Raji (cell line): ENCODE results near the gene LGALS1.

Experiments
- POLR2A ChIP-seq: IDR thresholded peaks from 2 replicates; pipeline ENCODE4 v1.6.1; 2011; ENCODE audit warnings: low read depth, low read length, control low read depth; ENCODE audit not compliant: insufficient read depth

The LGALS1 gene

GRCh38 chr22:37690901-37691504, 15.6 kb downstream of the LGALS1 start:
- no peak for TF ChIP-seq POLR2A

GRCh38 chr22:37692627-37693285, 17.3 kb downstream of the LGALS1 start:
- no peak for TF ChIP-seq POLR2A

GRCh38 chr22:37696657-37697537, 21.5 kb downstream of the LGALS1 start, which contains the start of gene TRIOBP:
Gene TRIOBP, plus strand, starts transcription at chr22:37697048. Its CDS starts 4,318 bp downstream, at chr22:37701366.
- TF ChIP-seq POLR2A: no peak

GRCh38 chr22:37697538-37697835, 22.1 kb downstream of the LGALS1 start:
- no peak for TF ChIP-seq POLR2A

GRCh38 chr22:37701141-37701786, 25.8 kb downstream of the LGALS1 start:
- no peak for TF ChIP-seq POLR2A

GRCh38 chr22:37703906-37704305, 28.5 kb downstream of the LGALS1 start:
- no peak for TF ChIP-seq POLR2A

GRCh38 chr22:37704645-37705044, 29.2 kb downstream of the LGALS1 start:
- no peak for TF ChIP-seq POLR2A

- no peak for TF ChIP-seq POLR2A
Measured at GRCh38 chr22:37705205-37705604, 29.8 kb downstream of the LGALS1 start.

- no peak for TF ChIP-seq POLR2A
Measured at GRCh38 chr22:37708580-37709444, 33.4 kb downstream of the LGALS1 start.

- TF ChIP-seq POLR2A: no peak
Measured at GRCh38 chr22:37709445-37709765, 34.0 kb downstream of the LGALS1 start.

GRCh38 chr22:37710675-37711074, 35.2 kb downstream of the LGALS1 start:
- TF ChIP-seq POLR2A: no peak

GRCh38 chr22:37711490-37711889, 36.1 kb downstream of the LGALS1 start:
- TF ChIP-seq POLR2A: no peak

- no peak for TF ChIP-seq POLR2A
Measured at GRCh38 chr22:37713761-37714160, 38.3 kb downstream of the LGALS1 start.

- TF ChIP-seq POLR2A: no peak
Measured at GRCh38 chr22:37714634-37715033, 39.2 kb downstream of the LGALS1 start.

GRCh38 chr22:37715760-37716159, 40.3 kb downstream of the LGALS1 start:
- TF ChIP-seq POLR2A: no peak
